Astrocyte of the hippocampus (primary cell): ENCODE results near the gene NR2C2AP.

Experiments
- DNase-seq: peaks from one replicate; pipeline ENCODE4 v3.0.0; 2011; ENCODE audit warnings: low read depth, low spot score

NR2C2AP gene

DNA sequence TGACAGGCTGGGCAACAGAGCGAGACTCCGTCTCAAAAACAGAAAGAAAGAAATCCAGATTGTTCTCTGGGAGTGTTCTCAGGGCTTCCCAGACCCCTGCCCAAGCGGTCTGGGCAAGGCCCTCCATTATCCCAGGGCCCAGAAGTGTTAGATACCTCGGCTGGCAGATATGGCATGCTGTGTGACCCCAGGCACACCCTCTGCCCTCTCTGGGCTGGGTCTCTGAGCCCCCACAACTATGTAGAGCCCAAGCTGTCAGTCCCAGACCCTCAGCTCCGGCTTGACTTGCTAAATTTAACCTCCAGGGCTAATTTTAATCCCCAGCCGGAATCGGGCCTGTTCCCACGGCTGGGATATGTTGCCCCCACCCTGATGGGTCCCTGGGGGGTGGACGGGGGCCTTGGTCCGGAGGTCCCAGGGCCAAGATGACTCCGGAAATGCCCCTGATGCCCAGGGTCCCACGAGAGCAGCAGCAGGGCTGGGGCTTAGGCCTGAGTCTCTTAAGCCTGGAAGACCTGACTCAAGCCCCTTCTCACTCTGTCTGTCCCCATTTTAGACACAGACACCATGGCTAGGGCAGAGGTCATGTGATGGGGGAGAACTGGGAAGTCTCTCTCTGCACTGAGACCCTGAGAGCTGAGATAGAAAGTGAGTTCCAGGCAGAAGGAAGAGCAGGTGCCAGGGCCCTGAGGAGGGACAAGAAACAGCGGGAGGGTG is 50.4 kb downstream of the NR2C2AP start:
- DNase-seq, result no peak

DNA sequence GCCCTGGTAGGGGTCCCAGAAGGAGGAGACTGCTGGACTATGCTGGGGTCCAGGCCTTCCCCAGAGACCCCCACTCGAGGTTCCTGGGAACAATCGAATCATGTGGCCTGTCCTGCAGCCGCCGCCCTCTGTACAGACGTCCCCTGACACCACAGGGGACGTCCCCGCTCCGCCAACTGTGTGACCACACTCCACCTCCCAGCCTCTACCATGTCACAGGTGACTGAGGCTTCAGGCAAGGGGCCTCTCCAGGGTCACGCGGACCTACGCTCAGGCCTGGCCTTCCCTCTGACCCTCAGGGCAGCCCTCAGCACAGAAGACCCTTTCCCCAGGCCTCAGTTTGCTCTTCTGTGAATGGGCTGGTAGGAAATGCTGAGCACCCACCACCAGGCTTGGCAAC is 51.8 kb downstream of the NR2C2AP start:
- no peak for DNase-seq
